OCI-LY7 (cell line): ENCODE data around the gene IL12B. TPM values are rescaled to one million over a fixed set of nuclear protein-coding genes. Genes with fewer than 3 reads are reported as not detected.

Experiments
- BruUV-seq: library from RNA; stranded (reverse); fragments of 400-500 nt; replicated peaks from 2 replicates; lab custom pipeline; 2021; lab: Mats Ljungman, UMichigan
- CTCF ChIA-PET: fragments of 300-600 bp; sonication (Branson Sonifier 250); formaldehyde crosslinking; loops from one replicate; lab custom pipeline; 2022; ENCODE audit warnings: antibody characterized with exemption; ENCODE audit not compliant: unreplicated experiment; lab: Charles Lee
- POLR2A ChIA-PET: fragments of 300-600 bp; sonication (Branson Sonifier 250); formaldehyde crosslinking; loops from one replicate; lab custom pipeline; 2022; ENCODE audit warnings: antibody characterized with exemption; lab: Charles Lee
- DNase-seq: peaks from one replicate; pipeline ENCODE4 v3.0.0-alpha.2; 2015; ENCODE audit warnings: low spot score
- H2AFZ ChIP-seq: fragments of 200-600 bp; sonication (generic), shearing (Covaris generic); 2 replicates; pipeline ENCODE4 v1.6.1; 2014; ENCODE audit warnings: mild to moderate bottlenecking, antibody characterized with exemption, low read length, moderate library complexity
- H3K27ac ChIP-seq: fragments of 200-600 bp; sonication (generic); 2 replicates; pipeline ENCODE4 v1.5.1; 2014; ENCODE audit warnings: mixed run types, low read depth, mild to moderate bottlenecking, moderate library complexity, low read length, inconsistent platforms; ENCODE audit not compliant: poor library complexity, severe bottlenecking
- H3K36me3 ChIP-seq: fragments of 200-600 bp; sonication (generic); 2 replicates; pipeline ENCODE4 v1.6.1; 2014; ENCODE audit warnings: mild to moderate bottlenecking, antibody characterized with exemption, low read length, moderate library complexity, mixed read lengths; ENCODE audit not compliant: insufficient read depth
- H3K4me1 ChIP-seq: fragments of 200-600 bp; sonication (generic); 2 replicates; pipeline ENCODE4 v1.5.1; 2014; ENCODE audit warnings: mild to moderate bottlenecking, low read length; ENCODE audit not compliant: insufficient read depth, poor library complexity, severe bottlenecking
- H3K4me2 ChIP-seq: fragments of 200-600 bp; sonication (generic); 2 replicates; pipeline ENCODE4 v1.6.1; 2014; ENCODE audit warnings: mild to moderate bottlenecking, low read length
- H3K4me3 ChIP-seq: fragments of 200-600 bp; sonication (generic); 2 replicates; pipeline ENCODE4 v1.5.1; 2014; ENCODE audit warnings: mild to moderate bottlenecking, low read depth, low read length; ENCODE audit not compliant: poor library complexity, severe bottlenecking
- H3K79me2 ChIP-seq: fragments of 200-600 bp; sonication (generic); 2 replicates; pipeline ENCODE4 v1.6.1; 2016; ENCODE audit warnings: low read depth, mild to moderate bottlenecking, low read length, moderate library complexity, mixed read lengths; ENCODE audit not compliant: insufficient read depth
- H3K9me2 ChIP-seq: fragments of 200-600 bp; sonication (generic); 2 replicates; pipeline ENCODE4 v1.6.1; 2016; ENCODE audit warnings: mild to moderate bottlenecking, low read length, mixed read lengths; ENCODE audit not compliant: insufficient read depth
- H3K9me3 ChIP-seq: fragments of 200-600 bp; sonication (generic); 2 replicates; pipeline ENCODE4 v1.6.1; 2014; ENCODE audit warnings: mild to moderate bottlenecking, mixed run types, low read length, mixed read lengths
- H4K20me1 ChIP-seq: fragments of 200-600 bp; sonication (generic); 2 replicates; pipeline ENCODE4 v1.6.1; 2014; ENCODE audit warnings: mild to moderate bottlenecking, antibody characterized with exemption, low read length, moderate library complexity, mixed read lengths; ENCODE audit not compliant: insufficient read depth
- EZH2phosphoT487 ChIP-seq: fragments of 200-600 bp; sonication (generic); IDR thresholded peaks from 2 replicates; pipeline ENCODE4 v1.6.1; 2018; ENCODE audit warnings: low read depth, borderline replicate concordance, mild to moderate bottlenecking, mixed run types, antibody characterized with exemption, low read length, moderate library complexity, mixed read lengths
- intact Hi-C: fragments of 100-400 bp; cut with micrococcal nuclease; formaldehyde crosslinking; loops from one replicate; pipeline ENCODE4 v1.10.0; 2022; ENCODE audit not compliant: unreplicated experiment
- total RNA-seq, 2 experiments: library from RNA; depleted of rRNA in 1 of 2; stranded (reverse); fragments of >200 nt in 1 of 2; shearing (Covaris generic) in 1 of 2; gene quantifications; 2 replicates each; pipeline ENCODE4 v1.2.3, GENCODE V29; 2014 to 2022
- TF ChIP-seq, protein P1 (sequence below): fragments of 200-600 bp; sonication (generic); conservative IDR thresholded peaks from 2 replicates; pipeline ENCODE4 v1.5.1; 2014; ENCODE audit warnings: mild to moderate bottlenecking, antibody characterized with exemption, low read length, moderate library complexity, mixed read lengths

Gene IL12B
- total RNA-seq, 2 experiments from 2014 or later, result not detected

DNA sequence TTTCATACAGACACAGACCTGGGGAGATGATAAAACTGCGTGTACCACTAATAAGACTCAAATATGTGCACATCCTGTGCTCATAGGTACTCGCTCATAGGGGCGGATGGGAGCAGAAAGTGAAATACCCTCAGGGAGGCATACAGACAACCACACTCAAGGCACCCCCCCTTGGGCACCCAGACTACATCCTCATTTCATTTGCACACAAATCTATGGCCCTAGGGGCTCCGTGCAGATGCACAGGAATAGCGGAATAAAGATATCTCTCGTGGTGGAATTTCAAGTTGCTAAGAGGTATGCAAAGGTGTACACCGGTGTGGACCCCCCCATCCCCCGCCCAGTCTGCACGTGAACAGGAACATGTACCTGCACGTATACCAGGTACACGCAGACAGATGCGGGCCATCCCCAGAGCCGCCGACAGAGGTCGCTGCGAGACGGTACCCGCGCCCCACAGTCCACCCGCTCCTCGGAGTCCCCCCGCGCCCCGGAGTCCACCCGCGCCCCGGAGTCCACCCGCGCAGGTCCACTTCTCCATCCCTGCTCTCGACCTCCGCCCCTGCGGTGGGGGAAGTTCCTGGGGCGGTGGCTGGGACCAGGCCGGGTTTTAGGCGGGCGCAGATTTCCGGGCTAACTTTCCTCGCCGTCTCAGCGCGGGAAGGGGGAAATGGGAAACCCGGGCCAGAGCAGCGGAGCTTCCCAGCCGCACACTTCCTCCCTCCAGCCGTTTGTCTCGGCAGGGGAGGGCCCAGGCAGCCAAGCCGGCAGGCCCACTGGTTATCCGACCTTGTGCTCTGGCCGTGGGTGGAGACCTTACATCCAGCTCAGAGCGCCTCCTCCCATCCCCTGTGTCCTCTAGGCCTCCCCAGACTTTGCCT, 1.0 kb upstream of the IL12B start:
- Histone ChIP-seq H3K79me2 (no peaks in the 10 kb centered on the region), H3K36me3 (no peaks in the 10 kb centered on the region), H3K9me3 (no peaks in the 10 kb centered on the region), H3K27ac (peak overlapping the region; percentile 57), H3K9me2 (no peaks in the 10 kb centered on the region), H3K4me3 (peak overlapping the region; percentile 72), H3K4me1 (peaks cover 36% of the 10 kb centered on the region), H2AFZ (peak overlapping the region; percentile 85), H3K4me2 (peak overlapping the region; percentile 68), H4K20me1 (no peaks in the 10 kb centered on the region)
- TF ChIP-seq, protein P1, sequence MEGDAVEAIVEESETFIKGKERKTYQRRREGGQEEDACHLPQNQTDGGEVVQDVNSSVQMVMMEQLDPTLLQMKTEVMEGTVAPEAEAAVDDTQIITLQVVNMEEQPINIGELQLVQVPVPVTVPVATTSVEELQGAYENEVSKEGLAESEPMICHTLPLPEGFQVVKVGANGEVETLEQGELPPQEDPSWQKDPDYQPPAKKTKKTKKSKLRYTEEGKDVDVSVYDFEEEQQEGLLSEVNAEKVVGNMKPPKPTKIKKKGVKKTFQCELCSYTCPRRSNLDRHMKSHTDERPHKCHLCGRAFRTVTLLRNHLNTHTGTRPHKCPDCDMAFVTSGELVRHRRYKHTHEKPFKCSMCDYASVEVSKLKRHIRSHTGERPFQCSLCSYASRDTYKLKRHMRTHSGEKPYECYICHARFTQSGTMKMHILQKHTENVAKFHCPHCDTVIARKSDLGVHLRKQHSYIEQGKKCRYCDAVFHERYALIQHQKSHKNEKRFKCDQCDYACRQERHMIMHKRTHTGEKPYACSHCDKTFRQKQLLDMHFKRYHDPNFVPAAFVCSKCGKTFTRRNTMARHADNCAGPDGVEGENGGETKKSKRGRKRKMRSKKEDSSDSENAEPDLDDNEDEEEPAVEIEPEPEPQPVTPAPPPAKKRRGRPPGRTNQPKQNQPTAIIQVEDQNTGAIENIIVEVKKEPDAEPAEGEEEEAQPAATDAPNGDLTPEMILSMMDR, result peak; percentile 84
- no peak for TF ChIP-seq EZH2phosphoT487
- intact Hi-C loops, result loop anchor here (5.0 kb wide), 1 partner anchor 96 kb away; no protein-coding TSS in a partner anchor
- BruUV-seq, result no TSS peak
- POLR2A ChIA-PET, result interaction anchor here (0.9 to 1.5 kb wide), 2 partner anchors 139 to 631 kb away, joined by 3 to 5 read pairs; no protein-coding TSS in a partner anchor
- CTCF ChIA-PET, result no interaction called here
- DNase-seq, result peak; percentile 73

- CTCF ChIA-PET, result no interaction called here
- H3K27ac ChIP-seq, result no peak overlapping the region
- TF ChIP-seq EZH2phosphoT487, result no peak
- TF ChIP-seq, protein P1, result no peak
- H3K9me2 ChIP-seq, result no peaks in the 10 kb centered on the region
- no peak overlapping the region for H3K4me3 ChIP-seq
- no peaks in the 10 kb centered on the region for H4K20me1 ChIP-seq
- H3K9me3 ChIP-seq, result no peaks in the 10 kb centered on the region
- no TSS peak for BruUV-seq
- H3K4me1 ChIP-seq, result peaks cover under 1% of the 10 kb centered on the region
- DNase-seq, result no peak
- H3K79me2 ChIP-seq, result no peaks in the 10 kb centered on the region
- H3K36me3 ChIP-seq, result no peaks in the 10 kb centered on the region
- H2AFZ ChIP-seq, result no peak overlapping the region
- intact Hi-C loops, result no loop called here
- no peak overlapping the region for H3K4me2 ChIP-seq
- POLR2A ChIA-PET, result interaction anchor here (0.5 to 1.3 kb wide), 5 partner anchors 9 to 264 kb away, joined by 3 to 6 read pairs (median 3); no protein-coding TSS in a partner anchor
These were observed 5.3 kb downstream of the IL12B start for GRCh38 chr5:159324986-159325385.
